K562 (cell line): ENCODE measurements around the gene SCAANT1.

Experiments used
- EP300 ChIP-seq: IDR thresholded peaks from 2 replicates; pipeline ENCODE4 v1.6.1; 2012; ENCODE audit warnings: low read length, improper control_type of control experiment
- HMG20A ChIP-seq: fragments of 450-650 bp; formaldehyde crosslinking; conservative IDR thresholded peaks from 2 replicates; pipeline ENCODE4 v1.4.0; 2020; ENCODE audit warnings: mild to moderate bottlenecking, mixed read lengths
- TF ChIP-seq, protein P1 (sequence below), 3 experiments: IDR thresholded peaks in 2 of 3; conservative IDR thresholded peaks in 1 of 3; 2 replicates each; pipeline ENCODE4 v1.5.1; 2011 to 2012; ENCODE audit warnings: low read length in 3 of 3, mild to moderate bottlenecking in 3 of 3, control low read depth in 2 of 3, improper control_type of control experiment in 1 of 3, inconsistent platforms in 1 of 3, low read depth in 1 of 3, mixed read lengths in 1 of 3, moderate library complexity in 1 of 3; ENCODE audit not compliant: insufficient read depth in 2 of 3

DNA sequence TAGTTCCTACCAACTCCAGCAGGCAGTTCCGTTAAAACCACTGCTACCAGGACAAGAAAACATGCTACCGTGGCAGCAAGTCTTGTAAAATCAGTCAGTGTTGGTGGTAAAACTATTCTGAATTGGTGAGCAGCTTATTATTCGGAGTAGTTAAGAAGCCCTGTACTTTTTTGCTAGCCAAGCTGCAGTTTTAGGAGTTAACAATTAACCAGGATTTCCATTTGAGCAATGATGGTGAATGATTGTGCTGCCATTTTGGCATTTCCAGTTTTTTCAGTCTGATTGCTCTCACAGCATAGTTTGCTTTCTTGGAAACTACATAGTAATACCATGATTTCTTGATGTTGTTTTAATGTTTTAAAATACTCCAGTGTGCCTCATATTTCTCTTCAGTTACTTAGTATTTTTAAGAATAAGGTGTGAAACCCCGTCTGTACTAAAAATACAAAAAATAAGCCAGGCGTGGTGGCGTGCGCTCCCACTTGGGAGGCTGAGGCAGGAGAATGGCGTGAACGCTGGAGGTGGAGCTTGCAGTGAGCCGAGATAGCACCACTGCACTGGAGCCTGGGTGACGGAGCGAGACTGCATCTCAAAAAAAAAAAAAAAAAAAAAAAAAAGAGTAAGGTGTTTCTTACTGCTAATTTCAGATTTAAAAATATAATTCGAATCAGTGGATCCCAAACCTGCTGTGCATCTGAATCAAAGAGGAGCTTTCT, 43.8 kb upstream of the SCAANT1 start:
- TF ChIP-seq HMG20A (CRISPR knock-in tag) = no peak
- no peak for TF ChIP-seq EP300
- TF ChIP-seq, protein P1, sequence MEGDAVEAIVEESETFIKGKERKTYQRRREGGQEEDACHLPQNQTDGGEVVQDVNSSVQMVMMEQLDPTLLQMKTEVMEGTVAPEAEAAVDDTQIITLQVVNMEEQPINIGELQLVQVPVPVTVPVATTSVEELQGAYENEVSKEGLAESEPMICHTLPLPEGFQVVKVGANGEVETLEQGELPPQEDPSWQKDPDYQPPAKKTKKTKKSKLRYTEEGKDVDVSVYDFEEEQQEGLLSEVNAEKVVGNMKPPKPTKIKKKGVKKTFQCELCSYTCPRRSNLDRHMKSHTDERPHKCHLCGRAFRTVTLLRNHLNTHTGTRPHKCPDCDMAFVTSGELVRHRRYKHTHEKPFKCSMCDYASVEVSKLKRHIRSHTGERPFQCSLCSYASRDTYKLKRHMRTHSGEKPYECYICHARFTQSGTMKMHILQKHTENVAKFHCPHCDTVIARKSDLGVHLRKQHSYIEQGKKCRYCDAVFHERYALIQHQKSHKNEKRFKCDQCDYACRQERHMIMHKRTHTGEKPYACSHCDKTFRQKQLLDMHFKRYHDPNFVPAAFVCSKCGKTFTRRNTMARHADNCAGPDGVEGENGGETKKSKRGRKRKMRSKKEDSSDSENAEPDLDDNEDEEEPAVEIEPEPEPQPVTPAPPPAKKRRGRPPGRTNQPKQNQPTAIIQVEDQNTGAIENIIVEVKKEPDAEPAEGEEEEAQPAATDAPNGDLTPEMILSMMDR (IDR thresholded peaks at IDR 0.05 in 2 of 3, conservative IDR thresholded peaks at IDR 0.05 in 1 of 3; ENCODE audit: insufficient read depth in 2 of 3, low read depth in 1 of 3, low read length in 3 of 3) = no peak
